Effector CD8-positive, alpha-beta T cell (primary cell): ENCODE measurements around the gene KDM4D.
"Not testable (repeated sequence)": the region's sequence is repeated elsewhere in the genome, so short reads cannot be mapped to it uniquely, and the experiment has no call there.

ENCODE experiments used
- DNase-seq: peaks from one replicate; lab custom pipeline; 2025; lab: John Stamatoyannopoulos, UW
- total RNA-seq, 4 experiments: gene quantifications; one replicate each; lab custom pipeline; 2026; lab: John Stamatoyannopoulos, UW

Gene KDM4D
- total RNA-seq, result 0.24 to 0.68 (median 0.45) reads per million in 4 experiments

- DNase-seq, result peak; percentile 93
These were observed at the start of gene KDM4D, which contains the start of gene CWC15 for GRCh38 chr11:94973099-94973968. Gene KDM4D, plus strand, starts transcription at chr11:94973709. Its CDS starts 23,664 bp downstream, at chr11:94997373. Gene CWC15, minus strand, starts transcription at chr11:94973556. Its CDS starts 1,371 bp downstream, at chr11:94972185.

GRCh38 chr11:94924171-94924572, 49.3 kb upstream of the KDM4D start:
- DNase-seq, result no peak

DNA sequence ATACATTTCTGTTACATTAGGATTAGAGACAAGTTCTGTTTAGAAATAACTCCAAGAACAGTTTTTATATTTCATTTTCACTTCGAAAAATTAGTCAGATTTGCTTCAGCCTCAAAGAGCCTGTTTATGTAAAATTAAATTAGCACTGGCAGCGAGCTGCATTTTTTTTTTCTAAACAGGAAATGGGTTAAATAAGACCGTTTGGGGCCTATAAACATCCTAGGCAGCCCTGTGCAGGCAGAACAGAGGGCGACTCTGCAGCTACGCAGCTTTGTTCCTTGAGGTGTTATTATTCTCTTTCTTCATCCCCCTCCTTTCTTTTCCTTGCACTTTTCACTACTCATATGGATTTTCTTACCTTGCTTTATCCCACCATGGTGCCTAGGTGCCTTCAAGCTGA, 48.9 kb upstream of the KDM4D start:
- no peak for DNase-seq

DNA sequence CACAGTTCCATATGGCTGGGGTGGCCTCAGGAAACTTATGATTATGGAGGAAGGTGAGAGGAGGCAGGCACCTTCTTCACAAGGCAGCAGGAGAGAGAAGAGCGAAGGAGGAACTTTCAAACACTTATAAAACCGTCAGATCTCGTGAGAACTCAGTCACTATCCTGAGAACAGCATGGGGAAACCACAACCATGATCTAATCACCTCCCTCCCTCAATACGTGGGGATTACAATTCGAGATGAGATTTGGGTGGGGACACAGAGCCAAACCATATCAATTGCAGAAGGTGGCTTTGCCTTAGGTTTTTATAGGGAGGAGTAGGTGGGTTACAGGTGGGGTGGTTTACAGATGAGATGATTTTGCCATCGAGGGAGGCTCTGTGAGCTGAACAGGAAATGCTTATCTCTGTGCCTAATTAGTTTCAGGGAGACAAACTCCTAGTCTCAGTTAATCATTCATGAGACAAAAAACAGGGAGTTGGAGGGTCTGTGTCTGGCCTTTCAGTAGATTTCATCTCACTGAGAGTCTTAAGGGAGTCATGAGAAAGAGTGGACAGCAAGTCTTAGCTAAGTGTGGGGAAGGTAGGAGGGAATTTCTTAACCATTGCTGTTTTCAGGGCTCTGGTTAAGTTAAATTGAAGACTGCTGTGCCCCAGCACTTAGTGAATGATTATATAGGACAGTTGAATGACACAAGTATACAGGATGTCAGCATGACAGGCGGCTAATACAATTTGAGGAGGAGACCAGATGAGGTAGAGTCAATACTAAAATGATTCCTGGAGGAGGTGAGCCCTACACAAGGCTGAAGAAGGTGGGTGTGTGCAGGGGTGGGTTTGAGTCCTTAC, 47.9 kb upstream of the KDM4D start:
- no peak for DNase-seq

DNA sequence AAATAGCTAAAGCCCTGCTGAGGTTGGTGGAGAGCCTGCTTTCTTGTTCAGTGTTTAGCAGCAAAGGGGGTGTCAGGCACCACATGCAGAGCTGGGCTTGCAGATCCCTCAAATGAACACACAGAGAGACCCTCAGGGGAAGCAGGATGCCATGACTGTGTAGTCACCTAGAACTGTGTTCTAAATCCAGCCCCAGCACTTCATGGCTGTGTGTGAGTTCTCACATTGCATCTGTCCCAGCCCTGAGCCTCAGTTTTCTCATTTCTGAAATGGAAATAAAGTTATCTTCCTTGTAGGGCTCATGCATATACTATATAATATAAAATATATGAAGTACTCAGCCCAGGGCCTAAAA, 47.3 kb upstream of the KDM4D start:
- DNase-seq, result no peak

DNA sequence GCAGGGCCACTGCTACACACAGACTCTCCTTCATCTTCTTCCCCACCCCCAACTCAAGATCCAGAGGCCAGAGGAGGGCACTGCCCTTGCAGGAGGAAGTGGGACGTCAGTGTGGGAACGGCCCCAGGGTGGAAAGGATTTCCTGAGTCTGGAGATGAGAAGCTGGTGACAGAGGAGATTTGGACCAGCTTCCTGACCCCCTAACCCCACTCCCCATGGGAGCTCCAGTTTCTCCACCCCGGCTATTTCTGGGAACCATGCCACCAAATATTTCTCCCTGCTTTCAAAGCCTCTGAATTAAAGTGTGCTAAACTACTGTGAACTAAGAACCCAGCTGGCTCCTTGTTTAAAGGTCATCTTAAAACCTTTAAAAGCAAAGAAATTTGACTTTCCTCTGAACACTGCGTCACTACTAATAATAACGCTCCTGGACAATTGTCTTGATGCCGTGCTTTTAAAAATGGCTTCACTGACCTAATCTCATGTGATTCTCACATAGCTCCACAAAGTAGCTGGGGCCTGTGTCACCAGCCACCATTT, 46.7 kb upstream of the KDM4D start:
- DNase-seq, result no peak

- DNase-seq, result no peak
These were observed 45.2 kb upstream of the KDM4D start for GRCh38 chr11:94928117-94928990.

GRCh38 chr11:94932072-94932471, 41.4 kb upstream of the KDM4D start:
- DNase-seq, result not testable (repeated sequence)

DNA sequence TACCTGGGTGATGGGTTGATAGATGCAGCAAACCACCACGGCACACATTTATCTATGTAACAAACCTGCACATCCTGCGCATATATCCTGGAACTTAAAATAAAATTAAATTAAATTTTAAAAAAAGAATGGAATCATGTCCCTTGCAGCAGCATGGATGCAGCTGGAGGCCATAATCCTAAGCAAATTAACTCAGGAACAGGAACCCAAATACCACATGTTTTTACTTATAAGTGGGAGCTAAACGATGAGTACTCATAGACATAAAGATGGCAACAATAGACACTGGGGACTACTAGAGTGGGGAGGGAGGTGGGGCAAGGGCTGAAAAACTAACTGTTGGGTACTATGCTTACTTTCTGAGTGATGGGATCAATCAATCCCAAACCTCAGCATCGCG, 41.0 kb upstream of the KDM4D start:
- DNase-seq, result no peak

DNA sequence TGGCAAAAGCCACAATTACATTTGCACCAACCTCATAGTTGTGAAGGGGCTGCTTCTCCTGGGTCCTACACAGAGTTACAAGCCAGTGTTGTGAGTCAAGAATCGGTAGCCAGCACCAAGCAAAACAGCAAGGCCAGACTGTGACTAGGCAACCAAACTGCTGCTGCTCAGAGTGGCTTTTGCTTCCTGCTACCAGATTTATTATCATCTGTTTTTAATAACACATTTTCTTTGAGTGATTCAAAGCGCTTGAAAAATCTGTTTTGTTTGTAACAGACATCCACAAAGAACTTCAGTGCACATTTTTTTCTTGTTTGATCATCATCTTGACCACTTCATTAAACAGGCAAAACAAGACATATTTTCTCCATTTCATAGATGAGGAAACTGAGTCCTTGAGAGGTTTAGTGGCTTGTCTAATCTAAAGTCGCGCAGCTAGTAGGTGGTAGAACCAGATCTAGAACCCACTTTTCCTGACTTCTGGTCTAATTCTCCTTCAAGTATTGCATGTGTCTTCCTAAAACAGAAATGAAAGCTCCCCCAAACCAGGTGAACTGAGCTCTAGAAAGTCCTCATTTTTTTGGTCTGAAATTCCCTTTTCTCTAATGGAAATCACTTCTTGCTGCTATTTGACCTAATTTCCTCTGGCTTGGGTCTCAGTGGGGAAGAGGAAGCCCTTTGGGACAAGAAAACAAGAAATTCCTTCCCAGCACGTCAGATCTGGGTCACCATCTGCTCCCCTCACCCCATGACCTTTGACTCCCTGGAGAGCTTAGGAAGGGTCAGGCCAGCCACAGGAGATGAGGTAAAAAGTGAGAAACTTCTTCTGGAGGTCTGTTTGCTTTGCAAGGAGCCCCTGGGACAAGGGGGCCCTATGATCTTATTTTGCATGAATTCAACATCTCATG, 40.0 kb upstream of the KDM4D start:
- no peak for DNase-seq

GRCh38 chr11:94934362-94934761, 39.1 kb upstream of the KDM4D start:
- no peak for DNase-seq

GRCh38 chr11:94934846-94935245, 38.7 kb upstream of the KDM4D start:
- no peak for DNase-seq

DNA sequence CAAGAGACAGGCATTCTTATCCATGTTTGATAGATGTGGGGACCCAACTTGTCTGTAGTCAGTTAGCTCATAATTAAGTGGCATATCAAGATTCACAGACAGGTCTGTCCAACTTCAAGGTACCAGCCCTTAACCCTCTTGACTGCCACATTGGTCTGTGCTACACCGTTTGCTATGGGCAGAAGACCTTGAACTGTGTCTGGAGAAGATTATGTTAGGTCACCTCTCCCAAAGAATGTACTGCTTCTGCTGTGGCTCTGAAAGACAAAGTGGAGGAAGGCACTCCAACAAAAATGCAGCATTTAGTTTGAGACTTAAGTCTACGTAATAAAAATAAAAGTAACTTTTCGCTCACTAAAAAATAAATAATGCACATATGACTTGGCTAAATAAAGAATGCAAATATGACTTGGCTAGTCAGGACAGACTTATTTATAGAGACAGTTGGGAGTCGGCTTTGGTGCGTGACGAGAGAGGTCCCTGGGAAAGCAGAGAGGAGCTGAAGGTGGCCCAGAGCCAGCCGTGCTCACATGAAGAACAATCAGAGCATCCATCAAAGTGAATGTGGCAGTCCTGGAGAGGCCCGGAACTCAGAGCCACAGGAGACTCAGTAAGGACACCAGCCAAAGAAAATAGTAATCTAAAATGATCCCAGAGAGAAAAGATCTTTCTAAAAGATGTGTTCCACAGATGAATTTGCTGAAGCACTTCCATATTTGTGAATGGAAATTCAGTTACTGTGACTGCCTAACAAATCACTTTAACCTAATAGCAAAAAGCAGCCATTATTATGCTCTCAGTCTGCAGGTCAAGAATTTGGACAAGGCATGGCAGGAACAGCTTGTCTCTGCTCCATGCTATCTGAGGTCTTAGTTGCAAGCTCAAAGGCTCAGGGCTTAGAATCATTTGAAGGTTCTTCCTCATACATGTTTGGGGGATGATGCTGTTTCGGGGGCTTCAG, 35.1 kb upstream of the KDM4D start:
- no peak for DNase-seq

DNA sequence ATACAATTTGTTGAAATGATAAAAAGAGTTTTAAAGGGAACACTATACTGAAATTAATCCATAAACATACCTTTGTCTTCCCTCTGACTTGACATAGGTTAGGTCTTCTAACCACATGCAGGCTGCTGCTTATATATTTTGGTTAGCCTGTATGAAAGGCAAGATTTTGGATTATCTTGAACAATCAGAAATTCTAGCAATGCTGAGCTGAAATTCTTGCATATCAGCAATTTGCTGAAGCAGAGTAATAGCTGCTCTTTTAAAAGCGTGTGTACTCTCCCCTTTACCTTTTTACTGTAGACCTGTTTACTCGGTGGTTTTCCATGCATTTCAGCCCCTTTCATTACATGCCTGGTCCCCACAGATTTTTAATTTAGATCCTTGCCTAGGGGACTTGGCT, 34.2 kb upstream of the KDM4D start:
- DNase-seq, result no peak

- no peak for DNase-seq
These were observed 32.4 kb upstream of the KDM4D start for GRCh38 chr11:94941131-94941530.

DNA sequence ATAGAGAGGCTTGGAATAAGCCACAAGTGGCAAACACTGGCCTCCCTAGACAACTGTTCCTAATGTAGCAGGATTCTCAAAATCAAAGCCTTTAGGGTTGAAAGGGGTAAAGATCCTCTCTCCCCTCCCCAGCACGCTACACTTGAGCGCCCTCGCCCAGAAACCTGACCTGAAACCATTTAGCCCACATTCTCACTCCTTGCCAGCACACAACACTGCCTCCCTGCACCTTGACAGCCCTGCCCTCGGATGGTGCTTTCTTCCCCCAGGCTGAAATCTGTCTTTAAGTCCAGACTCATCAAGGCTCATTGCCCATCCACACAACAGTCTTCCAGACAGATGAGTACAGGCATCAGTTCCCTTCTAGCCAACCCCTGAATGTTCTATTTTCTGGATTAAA, 26.7 kb upstream of the KDM4D start:
- DNase-seq, result no peak

- DNase-seq, result no peak
These were observed 25.4 kb upstream of the KDM4D start for GRCh38 chr11:94948070-94948617.

DNA sequence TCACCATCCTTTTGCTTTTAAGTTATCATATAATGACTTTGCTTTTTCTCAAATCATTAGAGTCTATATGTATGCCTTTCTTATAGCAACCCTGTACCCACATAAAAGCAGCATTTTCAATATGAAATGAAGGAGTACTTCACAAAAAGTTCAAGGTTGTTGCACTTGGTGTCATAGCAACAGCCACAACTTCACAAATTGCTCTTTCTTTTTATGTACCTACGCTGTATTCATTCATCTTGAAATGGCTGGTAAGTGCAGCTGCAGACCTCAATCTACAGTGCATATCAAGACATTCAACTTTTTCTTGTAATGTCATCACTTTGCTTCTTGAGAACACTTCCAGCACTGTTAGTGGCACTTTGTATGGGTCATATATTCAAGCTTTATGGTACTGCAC, 18.8 kb upstream of the KDM4D start:
- DNase-seq, result no peak

GRCh38 chr11:94956963-94957362, 16.5 kb upstream of the KDM4D start:
- DNase-seq, result no peak
